Skeletal muscle cell (primary cell): Measurements from ENCODE around the gene SDC1.
"Not testable (repeated sequence)": the region's sequence is repeated elsewhere in the genome, so short reads cannot be mapped to it uniquely, and the experiment has no call there.

ENCODE experiments used
- DNase-seq: peaks from one replicate; pipeline ENCODE4 v3.0.0-alpha.2; 2010; ENCODE audit warnings: low read depth
- H3K4me3 ChIP-seq: 2 replicates; pipeline ENCODE4 v1.5.1; 2011; ENCODE audit warnings: low read depth, mild to moderate bottlenecking, control low read depth, low read length, moderate library complexity

Gene SDC1

GRCh38 chr2:20224716-20225293, at the start of gene SDC1:
TSS of gene SDC1 (minus strand) at chr2:20225130. CDS start at chr2:20224867, 263 bp downstream.
- DNase-seq = peak; percentile 8
- H3K4me3 ChIP-seq = peak within 1 kb of the TSS; percentile 60

GRCh38 chr2:20273042-20273441, 48.1 kb upstream of the SDC1 start:
- no peak for DNase-seq
- no peak overlapping the region for H3K4me3 ChIP-seq

- H3K4me3 ChIP-seq, DNase-seq: not testable (repeated sequence)
These were observed 43.4 kb upstream of the SDC1 start for GRCh38 chr2:20268317-20268716.

GRCh38 chr2:20267529-20267928, 42.6 kb upstream of the SDC1 start:
- no peak for DNase-seq
- H3K4me3 ChIP-seq = no peak overlapping the region

- DNase-seq = no peak
These were observed 39.7 kb upstream of the SDC1 start for GRCh38 chr2:20264629-20265028.

GRCh38 chr2:20257411-20257810, 32.5 kb upstream of the SDC1 start:
- DNase-seq = no peak
- H3K4me3 ChIP-seq = no peak overlapping the region

More at GRCh38 chr2:20264629-20265028, 39.7 kb upstream of the SDC1 start:
- no peak overlapping the region for H3K4me3 ChIP-seq

- DNase-seq = no peak
- H3K4me3 ChIP-seq = no peak overlapping the region
These were observed 29.8 kb upstream of the SDC1 start for GRCh38 chr2:20254731-20255130.

GRCh38 chr2:20250436-20250835, 25.5 kb upstream of the SDC1 start:
- DNase-seq = no peak
- H3K4me3 ChIP-seq = no peak overlapping the region

- no peak for DNase-seq
- no peak overlapping the region for H3K4me3 ChIP-seq
These were observed 24.2 kb upstream of the SDC1 start for GRCh38 chr2:20249170-20249569.

- no peak for DNase-seq
- no peak overlapping the region for H3K4me3 ChIP-seq
These were observed 22.2 kb upstream of the SDC1 start for GRCh38 chr2:20247084-20247483.

GRCh38 chr2:20243637-20244036, 18.7 kb upstream of the SDC1 start:
- DNase-seq, H3K4me3 ChIP-seq: not testable (repeated sequence)

GRCh38 chr2:20242727-20243377, 17.9 kb upstream of the SDC1 start:
- no peak for DNase-seq
- no peak overlapping the region for H3K4me3 ChIP-seq

GRCh38 chr2:20241973-20242726, 17.2 kb upstream of the SDC1 start:
- DNase-seq = no peak
- H3K4me3 ChIP-seq = no peak overlapping the region

- H3K4me3 ChIP-seq, DNase-seq: not testable (repeated sequence)
These were observed 15.4 kb upstream of the SDC1 start for GRCh38 chr2:20240291-20240690.

GRCh38 chr2:20236496-20236895, 11.6 kb upstream of the SDC1 start:
- no peak overlapping the region for H3K4me3 ChIP-seq

GRCh38 chr2:20235655-20236305, 10.8 kb upstream of the SDC1 start:
- DNase-seq = no peak
- H3K4me3 ChIP-seq = no peak overlapping the region

More at GRCh38 chr2:20236496-20236895, 11.6 kb upstream of the SDC1 start:
- DNase-seq = no peak

GRCh38 chr2:20234597-20234996, 9.7 kb upstream of the SDC1 start:
- H3K4me3 ChIP-seq, DNase-seq: not testable (repeated sequence)

GRCh38 chr2:20232837-20233207, 7.9 kb upstream of the SDC1 start:
- H3K4me3 ChIP-seq = no peak overlapping the region
- no peak for DNase-seq

GRCh38 chr2:20231598-20232026, 6.7 kb upstream of the SDC1 start:
- H3K4me3 ChIP-seq = no peak overlapping the region
- DNase-seq = no peak

- H3K4me3 ChIP-seq = no peak overlapping the region
- DNase-seq = no peak
These were observed 6.2 kb upstream of the SDC1 start for GRCh38 chr2:20231159-20231558.
